Stimulated activated naive B cell treated with anti-CD40 and anti-IgM and Interleukin-4, amounts not matched to agents 10 μg/mL and 1 μg/mL and 100 μg/mL, for 72 hours (primary cell): ENCODE measurements around the gene SLC5A1.

ENCODE experiments used
- ATAC-seq, 2 donors: fragments of 150-1000 bp; cut with Tn5 transposase; replicated peaks; 2 replicates each; pipeline ENCODE4 v1.10.0; 2021; ENCODE audit warnings: moderate library complexity in 1 of 2
- DNase-seq: peaks from one replicate; pipeline ENCODE4 v3.0.0; 2021
- H3K27ac Mint-ChIP-seq: one replicate; pipeline ENCODE4 v1.8.0; 2022; ENCODE audit warnings: mild to moderate bottlenecking, mixed read lengths
- H3K27me3 Mint-ChIP-seq, 2 donors: one replicate each; pipeline ENCODE4 v1.8.0; 2022; ENCODE audit warnings: mixed read lengths in 2 of 2
- H3K36me3 Mint-ChIP-seq, 2 donors: one replicate each; pipeline ENCODE4 v1.8.0; 2022; ENCODE audit warnings: mixed read lengths in 2 of 2, mild to moderate bottlenecking in 1 of 2
- H3K4me1 Mint-ChIP-seq, 2 donors: one replicate each; pipeline ENCODE4 v1.8.0; 2022; ENCODE audit warnings: mixed read lengths in 2 of 2, mild to moderate bottlenecking in 1 of 2
- H3K4me3 Mint-ChIP-seq, 2 donors: one replicate each; pipeline ENCODE4 v1.8.0; 2022; ENCODE audit warnings: mild to moderate bottlenecking in 2 of 2, mixed read lengths in 2 of 2, moderate library complexity in 1 of 2
- H3K9me3 Mint-ChIP-seq, 2 donors: one replicate each; pipeline ENCODE4 v1.8.0; 2022; ENCODE audit warnings: mixed read lengths in 2 of 2, mild to moderate bottlenecking in 1 of 2

The SLC5A1 gene

DNA sequence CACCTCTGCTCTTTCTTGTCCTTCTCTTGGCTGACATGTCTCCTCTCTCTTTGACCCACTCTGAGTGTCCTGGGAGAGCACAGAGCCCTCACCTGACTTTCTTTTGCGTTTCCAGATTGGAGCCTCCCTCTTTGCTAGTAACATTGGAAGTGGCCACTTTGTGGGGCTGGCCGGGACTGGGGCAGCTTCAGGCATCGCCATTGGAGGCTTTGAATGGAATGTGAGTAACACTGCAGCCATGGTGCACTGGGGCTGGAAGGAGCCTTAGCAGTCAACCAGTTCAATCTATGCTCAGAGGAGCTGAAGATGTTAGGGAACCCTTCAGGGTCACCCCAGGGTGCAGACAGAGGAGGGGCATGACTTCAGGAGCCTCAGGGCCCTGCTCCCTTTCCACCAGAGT lies 23.8 kb downstream of the SLC5A1 start:
- Mint-ChIP-seq H3K27ac (no peak overlapping the region), H3K9me3 (peaks cover 3 to 4% of the 10 kb centered on the region in 2 donors), H3K27me3 (peaks cover 31 to 35% of the 10 kb centered on the region in 2 donors), H3K36me3 (no peaks in the 10 kb centered on the region), H3K4me1 (no peaks in the 10 kb centered on the region), H3K4me3 (no peak overlapping the region)
- DNase-seq: no peak
- ATAC-seq: no peak

DNA sequence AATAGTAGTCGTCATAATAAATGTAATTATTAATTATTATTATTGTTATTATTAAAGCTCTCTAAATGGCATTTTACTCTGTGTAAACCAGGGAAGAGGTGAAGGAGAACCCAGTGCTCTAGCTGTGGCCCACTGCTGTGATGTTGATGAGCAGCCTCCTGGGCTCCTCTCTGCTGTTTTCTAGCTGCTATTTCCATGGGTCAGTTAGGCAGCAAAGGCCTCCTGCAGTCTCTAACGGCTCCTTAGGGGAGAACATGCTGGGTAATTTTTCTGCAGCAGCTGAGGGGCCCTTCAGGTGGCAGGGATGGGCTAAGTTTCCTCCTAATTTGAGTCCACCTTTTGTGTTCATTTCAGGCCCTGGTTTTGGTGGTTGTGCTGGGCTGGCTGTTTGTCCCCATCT lies 24.6 kb downstream of the SLC5A1 start:
- H3K4me3 Mint-ChIP-seq: no peak overlapping the region
- no peak for ATAC-seq
- H3K36me3 Mint-ChIP-seq: no peaks in the 10 kb centered on the region
- H3K9me3 Mint-ChIP-seq: no peaks in the 10 kb centered on the region
- peaks cover 32 to 35% of the 10 kb centered on the region in 2 donors for H3K27me3 Mint-ChIP-seq
- H3K4me1 Mint-ChIP-seq: no peaks in the 10 kb centered on the region
- DNase-seq: no peak
- no peak overlapping the region for H3K27ac Mint-ChIP-seq

DNA sequence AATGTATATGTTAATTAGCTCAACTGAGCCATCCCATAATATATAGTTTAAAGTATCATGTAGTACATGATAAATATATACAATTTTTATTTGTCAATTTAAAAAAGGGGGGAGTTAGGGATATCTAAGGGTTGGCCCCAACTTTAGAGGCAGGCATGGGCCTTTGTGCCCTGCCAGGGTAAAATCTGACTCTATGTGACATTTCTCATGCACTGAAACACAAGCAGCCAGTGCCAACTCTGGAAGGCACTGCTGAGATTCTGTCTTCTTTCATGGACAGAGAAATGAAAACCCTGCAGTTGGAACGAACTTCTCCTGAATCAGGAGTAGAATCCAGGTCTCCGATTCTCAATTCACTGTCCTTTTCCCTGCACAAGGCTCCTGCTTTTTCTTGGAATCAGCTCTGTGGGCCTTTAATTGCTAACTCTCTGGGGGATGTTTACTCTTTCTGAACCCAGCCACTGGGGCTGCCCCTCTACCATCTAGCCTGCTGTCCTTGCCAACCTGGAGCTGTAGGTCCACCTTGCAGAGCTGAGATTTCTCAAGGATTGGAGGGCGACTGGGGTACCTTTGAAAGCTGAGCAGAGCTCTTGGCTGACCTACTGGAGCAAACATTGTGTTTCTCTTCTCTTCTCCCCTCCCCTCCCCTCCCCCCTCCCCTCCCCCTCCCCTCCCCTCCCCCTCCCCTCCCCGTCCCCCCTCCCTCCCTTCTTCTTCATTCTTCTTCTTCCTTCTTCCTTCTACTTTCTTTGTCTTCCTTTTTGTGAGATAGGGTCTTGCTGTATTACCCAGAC lies 26.7 kb downstream of the SLC5A1 start:
- H3K27me3 Mint-ChIP-seq: peaks cover 37 to 43% of the 10 kb centered on the region in 2 donors
- no peak overlapping the region for H3K4me3 Mint-ChIP-seq
- no peaks in the 10 kb centered on the region for H3K36me3 Mint-ChIP-seq
- H3K27ac Mint-ChIP-seq: no peak overlapping the region
- no peak for ATAC-seq
- H3K9me3 Mint-ChIP-seq: no peaks in the 10 kb centered on the region
- no peaks in the 10 kb centered on the region for H3K4me1 Mint-ChIP-seq
- no peak for DNase-seq

DNA sequence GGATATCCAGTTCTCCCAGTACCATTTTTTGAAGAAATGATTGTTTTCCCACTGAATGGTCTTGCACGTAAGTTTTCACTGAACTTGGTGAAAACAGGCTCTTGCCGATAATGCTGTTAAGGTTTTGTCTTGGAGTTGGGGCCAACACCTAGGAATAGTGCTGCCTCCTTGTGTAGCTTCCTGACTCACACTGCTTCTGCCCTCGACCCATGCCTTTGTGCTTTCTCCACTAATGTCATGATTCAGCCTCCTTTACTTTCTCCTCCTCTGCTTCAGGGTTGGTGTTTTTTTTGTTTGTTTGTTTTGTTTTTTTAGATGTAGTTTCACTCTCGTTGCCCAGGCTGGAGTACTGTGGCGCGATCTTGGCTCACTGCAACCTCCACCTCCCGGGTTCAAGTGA lies 30.2 kb downstream of the SLC5A1 start:
- Mint-ChIP-seq H3K4me3 (no peak overlapping the region), H3K9me3 (no peaks in the 10 kb centered on the region), H3K27ac (no peak overlapping the region), H3K36me3 (no peaks in the 10 kb centered on the region), H3K27me3 (peaks cover 43 to 57% of the 10 kb centered on the region in 2 donors), H3K4me1 (no peaks in the 10 kb centered on the region)
- DNase-seq (no peak), ATAC-seq (no peak)

DNA sequence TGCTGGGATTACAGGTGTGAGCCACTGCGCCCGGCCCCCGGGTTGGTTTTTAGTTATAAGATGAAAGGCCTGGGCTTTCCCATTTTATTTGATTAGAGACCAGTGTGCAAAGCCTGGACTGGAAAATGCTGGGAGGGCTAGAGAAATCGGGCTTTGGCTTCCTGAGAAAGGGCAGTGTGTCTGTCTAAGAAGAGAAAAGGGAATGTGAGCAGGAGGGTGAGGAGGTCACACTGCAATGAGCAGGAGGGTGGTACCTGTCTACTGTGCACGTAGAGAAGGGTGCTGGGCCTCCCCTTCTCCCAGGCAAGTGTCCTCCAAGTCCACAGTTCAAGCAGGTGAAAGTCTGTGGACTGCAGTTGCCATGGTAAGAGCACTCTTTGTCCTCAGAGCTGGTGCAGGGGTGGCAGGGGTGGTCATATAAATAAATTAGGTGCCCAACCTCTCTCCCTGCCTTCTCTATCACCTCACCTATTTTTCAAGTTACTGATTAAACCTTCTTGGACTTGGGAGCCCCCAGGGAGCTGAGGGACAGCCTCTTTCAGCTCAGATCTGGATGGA lies 30.8 kb downstream of the SLC5A1 start:
- Mint-ChIP-seq H3K9me3 (no peaks in the 10 kb centered on the region), H3K27me3 (peaks cover 43 to 57% of the 10 kb centered on the region in 2 donors), H3K4me3 (no peak overlapping the region), H3K4me1 (no peaks in the 10 kb centered on the region), H3K27ac (no peak overlapping the region), H3K36me3 (no peaks in the 10 kb centered on the region)
- no peak for ATAC-seq
- no peak for DNase-seq

DNA sequence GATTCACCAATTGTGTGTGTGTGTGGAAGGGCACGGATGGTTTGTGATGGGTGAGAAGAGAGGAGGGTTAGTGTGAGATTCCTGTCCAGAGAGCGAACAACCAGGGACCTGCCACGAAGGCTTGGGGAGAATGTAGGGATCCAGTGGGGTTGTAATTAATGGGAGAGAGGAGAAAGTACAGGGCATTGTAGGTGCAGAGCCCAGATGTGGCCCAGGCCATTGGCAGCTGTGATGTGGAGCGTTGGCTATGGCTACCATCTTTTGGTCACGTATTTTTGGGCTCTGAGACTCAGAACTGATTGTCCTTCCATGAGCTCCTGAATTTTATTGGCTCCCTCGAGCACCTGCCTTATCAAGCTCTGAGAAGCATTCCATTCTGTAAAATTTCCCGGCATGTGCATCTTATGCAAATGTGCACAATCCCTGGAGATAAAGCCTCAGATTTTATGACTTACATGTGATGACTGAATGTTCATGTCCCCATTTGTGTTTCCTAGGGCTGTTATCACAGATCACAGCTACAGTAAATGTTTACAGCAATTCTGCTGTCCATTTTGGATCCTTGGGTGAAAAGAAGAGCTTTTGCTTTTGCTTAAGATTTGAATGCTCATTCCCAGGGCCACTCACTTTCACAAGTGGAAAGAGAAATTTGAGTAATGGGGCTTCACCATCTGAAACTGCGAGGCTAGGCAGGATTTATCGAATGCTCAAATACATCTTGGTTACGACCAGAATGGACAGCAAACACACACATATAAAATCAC lies 33.1 kb downstream of the SLC5A1 start:
- no peaks in the 10 kb centered on the region for H3K4me1 Mint-ChIP-seq
- DNase-seq: no peak
- no peak overlapping the region for H3K27ac Mint-ChIP-seq
- peaks cover 47 to 51% of the 10 kb centered on the region in 2 donors for H3K27me3 Mint-ChIP-seq
- ATAC-seq: no peak
- H3K4me3 Mint-ChIP-seq: no peak overlapping the region
- H3K36me3 Mint-ChIP-seq: no peaks in the 10 kb centered on the region
- no peaks in the 10 kb centered on the region for H3K9me3 Mint-ChIP-seq

DNA sequence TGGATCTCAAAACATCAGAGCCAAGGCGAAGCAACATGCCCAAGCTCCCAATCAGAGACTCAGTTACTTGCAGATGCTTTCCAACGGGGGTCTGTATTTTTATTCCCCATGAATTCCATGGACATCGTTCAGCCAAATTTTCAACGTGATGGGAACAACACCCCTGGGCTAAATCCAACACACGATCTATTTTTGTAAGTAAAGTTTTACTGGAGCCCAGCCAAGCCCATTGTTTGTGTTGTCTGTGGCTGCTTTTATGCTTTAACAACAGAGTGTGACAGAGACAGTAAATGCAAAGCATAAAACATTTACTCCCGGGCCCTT lies 33.7 kb downstream of the SLC5A1 start:
- no peak overlapping the region for H3K4me3 Mint-ChIP-seq
- no peaks in the 10 kb centered on the region for H3K36me3 Mint-ChIP-seq
- H3K4me1 Mint-ChIP-seq: no peaks in the 10 kb centered on the region
- peaks cover 43 to 48% of the 10 kb centered on the region in 2 donors for H3K27me3 Mint-ChIP-seq
- H3K9me3 Mint-ChIP-seq: no peaks in the 10 kb centered on the region
- no peak for DNase-seq
- H3K27ac Mint-ChIP-seq: no peak overlapping the region
- no peak for ATAC-seq

DNA sequence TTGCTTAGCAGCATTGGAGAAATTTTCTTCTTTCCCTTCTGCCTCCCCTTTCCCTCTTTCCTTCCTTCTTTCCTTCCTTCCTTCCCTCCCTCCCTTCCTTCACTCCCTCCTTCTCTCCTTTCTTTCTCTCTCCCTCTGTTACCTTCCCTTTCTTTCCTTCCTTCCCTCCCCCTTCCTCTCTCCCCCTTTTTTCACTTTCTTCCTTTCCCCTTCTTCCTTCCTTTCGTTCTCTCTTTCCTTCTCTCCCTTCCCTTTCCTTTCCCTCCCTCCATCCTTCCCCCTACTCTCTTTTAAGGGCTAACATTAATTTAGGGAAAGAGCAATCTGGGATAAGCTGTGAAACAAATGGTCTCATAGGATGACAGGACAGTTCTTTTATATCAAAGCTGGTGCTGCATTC lies 34.1 kb downstream of the SLC5A1 start:
- no peak overlapping the region for H3K27ac Mint-ChIP-seq
- H3K36me3 Mint-ChIP-seq: no peaks in the 10 kb centered on the region
- ATAC-seq (no peak), DNase-seq (no peak)
- H3K27me3 Mint-ChIP-seq: peaks cover 39 to 48% of the 10 kb centered on the region in 2 donors
- H3K4me1 Mint-ChIP-seq: no peaks in the 10 kb centered on the region
- no peaks in the 10 kb centered on the region for H3K9me3 Mint-ChIP-seq
- no peak overlapping the region for H3K4me3 Mint-ChIP-seq

DNA sequence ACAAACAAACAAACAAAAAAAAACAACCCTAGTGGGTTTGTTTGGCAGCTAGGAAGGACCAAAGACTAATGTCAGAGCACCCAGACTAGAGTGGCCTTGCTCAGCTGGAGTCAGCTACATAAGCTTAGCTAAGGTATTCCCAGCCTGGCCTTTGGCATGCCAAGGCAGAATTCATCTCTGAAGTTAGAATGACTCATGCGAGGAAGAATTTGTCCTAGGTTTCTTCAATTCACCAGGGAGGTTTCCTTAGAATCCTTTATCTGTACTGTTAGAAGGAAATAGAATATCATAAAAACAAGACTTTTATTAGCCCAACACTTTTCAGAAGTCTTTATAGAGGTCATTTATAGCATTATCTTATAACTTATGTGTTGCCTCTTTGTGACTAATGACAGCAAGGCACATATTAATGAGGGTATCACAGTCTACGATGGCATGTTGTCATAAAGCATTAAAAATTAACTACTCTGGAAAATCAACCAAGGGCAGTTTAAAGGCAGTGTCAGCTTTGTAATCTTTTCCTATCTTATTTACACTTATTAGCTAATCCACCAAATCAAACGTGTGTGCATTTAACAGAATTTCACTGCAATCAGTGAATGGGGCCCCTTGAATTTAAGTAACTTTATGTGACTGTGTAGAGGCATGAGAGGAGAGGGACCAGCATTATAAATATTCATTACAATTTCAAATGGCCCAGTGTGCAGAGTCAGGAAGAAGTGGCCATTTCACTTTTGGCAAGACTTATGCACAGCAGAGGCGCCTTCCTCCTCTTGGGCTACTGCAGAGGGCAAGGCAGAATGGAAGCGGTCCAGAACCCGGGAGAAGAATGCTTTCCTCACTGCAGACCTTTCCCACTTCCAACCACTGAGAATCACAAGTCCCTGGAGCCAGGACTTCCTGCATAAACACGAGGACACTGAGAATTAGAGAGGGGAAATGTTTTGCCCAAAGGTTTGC lies 36.3 kb downstream of the SLC5A1 start:
- Mint-ChIP-seq H3K4me1 (no peaks in the 10 kb centered on the region), H3K36me3 (no peaks in the 10 kb centered on the region), H3K4me3 (no peak overlapping the region), H3K9me3 (no peaks in the 10 kb centered on the region), H3K27me3 (peaks cover 29 to 43% of the 10 kb centered on the region in 2 donors), H3K27ac (no peak overlapping the region)
- ATAC-seq: no peak
- no peak for DNase-seq

DNA sequence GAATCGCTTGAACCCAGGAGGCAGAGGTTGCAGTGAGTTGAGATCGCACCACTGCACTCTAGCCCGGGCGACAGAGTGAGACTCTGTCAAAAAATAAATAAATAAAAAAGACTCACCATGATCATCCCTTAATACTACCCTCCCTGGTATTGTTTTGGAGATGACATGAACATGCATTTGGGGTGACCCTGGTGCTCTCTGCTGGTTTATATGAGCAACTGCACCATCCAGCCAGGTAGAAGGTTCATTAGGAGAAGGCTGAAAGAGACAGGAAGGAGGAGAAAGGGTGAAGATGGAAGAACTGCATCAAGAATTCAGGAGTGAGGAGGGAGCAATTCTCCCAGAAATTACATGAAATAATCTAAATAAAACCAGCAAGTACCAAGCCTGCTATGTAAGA lies 37.8 kb downstream of the SLC5A1 start:
- Mint-ChIP-seq H3K9me3 (no peaks in the 10 kb centered on the region), H3K27me3 (peaks cover 24 to 40% of the 10 kb centered on the region in 2 donors), H3K4me3 (no peak overlapping the region), H3K36me3 (no peaks in the 10 kb centered on the region), H3K27ac (no peak overlapping the region), H3K4me1 (no peaks in the 10 kb centered on the region)
- DNase-seq (no peak), ATAC-seq (peak; percentile 71 to 72)

DNA sequence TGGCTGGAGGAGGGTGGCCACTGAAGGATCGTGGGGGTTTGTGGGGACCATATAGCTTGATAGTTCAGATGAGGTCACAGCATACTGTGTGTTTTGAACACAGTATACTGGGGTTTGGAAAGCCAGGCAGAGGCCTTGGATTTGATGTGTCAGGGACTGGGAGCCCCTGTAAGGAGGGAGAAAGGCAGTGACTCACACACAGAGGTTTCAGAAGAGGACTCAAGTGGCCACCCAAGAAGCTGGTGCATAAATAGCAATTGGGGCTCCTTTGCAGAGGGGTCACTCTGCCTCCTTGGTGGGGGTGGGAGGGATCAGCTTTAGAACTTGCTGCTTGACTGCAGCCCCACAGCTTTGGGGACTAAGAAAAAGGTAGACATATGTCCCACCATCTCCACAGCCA lies 39.3 kb downstream of the SLC5A1 start:
- no peak overlapping the region for H3K27ac Mint-ChIP-seq
- H3K4me3 Mint-ChIP-seq: no peak overlapping the region
- H3K4me1 Mint-ChIP-seq: no peaks in the 10 kb centered on the region
- no peaks in the 10 kb centered on the region for H3K9me3 Mint-ChIP-seq
- ATAC-seq (no peak), DNase-seq (no peak)
- no peaks in the 10 kb centered on the region for H3K36me3 Mint-ChIP-seq
- H3K27me3 Mint-ChIP-seq: peaks cover 27 to 39% of the 10 kb centered on the region in 2 donors

DNA sequence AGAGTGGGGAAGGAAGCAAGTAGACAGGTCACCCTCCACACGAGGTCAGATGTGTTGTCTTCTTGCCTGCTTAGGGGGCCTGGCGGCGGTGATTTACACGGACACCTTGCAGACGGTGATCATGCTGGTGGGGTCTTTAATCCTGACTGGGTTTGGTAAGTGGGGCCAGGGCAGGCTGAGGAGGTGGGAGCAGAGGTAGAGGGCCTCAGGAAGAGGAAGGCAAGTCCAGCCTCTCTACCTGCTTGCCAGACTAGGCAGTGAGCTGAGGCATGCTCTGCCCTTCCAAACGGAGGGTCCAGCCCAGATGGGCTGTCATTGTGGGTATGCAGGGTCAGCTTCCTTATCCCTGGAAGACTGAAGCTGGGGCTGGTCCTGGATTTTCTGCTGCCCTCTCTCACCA lies 39.9 kb downstream of the SLC5A1 start:
- H3K36me3 Mint-ChIP-seq: no peaks in the 10 kb centered on the region
- no peak overlapping the region for H3K27ac Mint-ChIP-seq
- H3K27me3 Mint-ChIP-seq: peaks cover 30 to 42% of the 10 kb centered on the region in 2 donors
- ATAC-seq: no peak
- no peaks in the 10 kb centered on the region for H3K9me3 Mint-ChIP-seq
- no peak overlapping the region for H3K4me3 Mint-ChIP-seq
- no peaks in the 10 kb centered on the region for H3K4me1 Mint-ChIP-seq
- no peak for DNase-seq

DNA sequence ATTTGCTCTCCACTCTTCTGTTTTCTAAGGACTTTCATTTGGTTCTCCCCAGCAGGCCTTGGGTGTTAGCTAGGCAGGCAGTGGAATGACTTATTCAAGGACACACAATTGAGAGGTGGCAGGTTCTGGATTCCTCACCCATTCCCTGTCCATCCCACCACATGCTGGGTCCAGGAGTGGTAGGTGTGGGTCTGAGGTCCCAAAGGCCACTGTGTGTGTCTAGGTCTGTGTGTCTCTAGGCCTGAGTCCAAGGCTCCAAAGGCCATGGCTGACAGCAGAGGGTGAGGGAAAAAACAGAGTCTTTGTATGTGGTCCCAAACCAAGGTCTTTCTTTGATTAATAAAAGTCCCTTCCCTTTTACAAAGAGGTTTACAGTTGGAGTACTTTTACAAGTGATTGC lies 40.8 kb downstream of the SLC5A1 start:
- Mint-ChIP-seq H3K27ac (no peak overlapping the region), H3K4me3 (no peak overlapping the region), H3K36me3 (no peaks in the 10 kb centered on the region), H3K4me1 (no peaks in the 10 kb centered on the region), H3K27me3 (peaks cover 35 to 49% of the 10 kb centered on the region in 2 donors), H3K9me3 (no peaks in the 10 kb centered on the region)
- DNase-seq (no peak), ATAC-seq (no peak)

DNA sequence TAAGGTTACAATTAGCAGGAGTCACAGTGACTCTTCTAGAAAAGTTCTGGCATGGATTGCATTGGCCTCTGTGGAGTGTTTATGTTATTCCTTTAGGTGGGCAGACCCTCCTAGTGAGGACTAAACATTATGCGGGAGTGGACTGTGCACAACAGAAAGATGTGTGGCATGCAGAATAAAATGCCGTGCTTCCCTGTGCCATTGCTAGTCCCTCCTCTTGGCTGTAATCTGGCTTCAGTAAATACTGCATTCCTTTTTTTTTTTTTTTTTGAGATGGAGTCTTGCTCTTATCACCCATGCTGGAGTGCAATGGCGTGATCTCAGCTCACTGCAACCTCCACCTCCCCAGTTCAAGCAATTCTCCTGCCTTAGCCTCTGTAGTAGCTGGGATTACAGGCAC lies 45.0 kb downstream of the SLC5A1 start:
- no peaks in the 10 kb centered on the region for H3K9me3 Mint-ChIP-seq

More for the DNA sequence above, 45.0 kb downstream of the SLC5A1 start:
- Mint-ChIP-seq H3K36me3 (no peaks in the 10 kb centered on the region), H3K4me1 (no peaks in the 10 kb centered on the region), H3K4me3 (no peak overlapping the region), H3K27me3 (peaks cover 23 to 37% of the 10 kb centered on the region in 2 donors), H3K27ac (no peak overlapping the region)
- ATAC-seq (no peak), DNase-seq (no peak)
